Testis (tissue), 2 donors: ENCODE data around the gene SPX.

Experiments used
- CTCF ChIP-seq, 3 experiments: fragments of 450-650 bp in 2 of 3; fragments of 200-600 bp in 1 of 3; sonication (generic) in 1 of 3; IDR thresholded peaks; one replicate each; pipeline ENCODE4 v1.5.1; 2016 to 2019; ENCODE audit warnings: antibody characterized with exemption in 3 of 3, mild to moderate bottlenecking in 2 of 3, moderate library complexity in 1 of 3
- POLR2A ChIP-seq: fragments of 450-650 bp; IDR thresholded peaks from one replicate; pipeline ENCODE4 v1.6.1; 2017; ENCODE audit warnings: antibody characterized with exemption, mild to moderate bottlenecking, moderate library complexity

GRCh38 chr12:21553329-21553675, 27.2 kb downstream of the SPX start:
- TF ChIP-seq CTCF (IDR thresholded peaks at IDR 0.05) (no peak), POLR2A (no peak)
